GM21447 (cell line): ENCODE data around the gene HOXD9.

ENCODE experiments used
- ATAC-seq: cut with Tn5 transposase; IDR thresholded peaks from one replicate; pipeline ENCODE4 v1.9.1; 2021; ENCODE audit not compliant: unreplicated experiment

The HOXD9 gene

GRCh38 chr2:176124110-176124946 lies 1.8 kb downstream of the HOXD9 start:
- ATAC-seq = no peak

GRCh38 chr2:176124947-176125771 lies 2.6 kb downstream of the HOXD9 start:
- no peak for ATAC-seq

GRCh38 chr2:176125772-176126054 lies 3.2 kb downstream of the HOXD9 start:
- no peak for ATAC-seq

- ATAC-seq = no peak
Measured at GRCh38 chr2:176126929-176127773, 4.6 kb downstream of the HOXD9 start.

- ATAC-seq = no peak
Measured at GRCh38 chr2:176127774-176128072, 5.2 kb downstream of the HOXD9 start.

- ATAC-seq = no peak
Measured at GRCh38 chr2:176128172-176128981, 5.9 kb downstream of the HOXD9 start.

- no peak for ATAC-seq
Measured at GRCh38 chr2:176128982-176129796, 6.7 kb downstream of the HOXD9 start, which contains the start of gene HOXD8. TSS of gene HOXD8 (plus strand) at chr2:176129705. CDS start at chr2:176130367, 662 bp downstream.

GRCh38 chr2:176129813-176130146 lies 7.3 kb downstream of the HOXD9 start:
- no peak for ATAC-seq

GRCh38 chr2:176130147-176130956 lies 7.8 kb downstream of the HOXD9 start:
- no peak for ATAC-seq

GRCh38 chr2:176130957-176131847 lies 8.7 kb downstream of the HOXD9 start:
- no peak for ATAC-seq

- ATAC-seq = no peak
Measured at GRCh38 chr2:176131848-176132158, 9.3 kb downstream of the HOXD9 start.

- ATAC-seq = no peak
Measured at GRCh38 chr2:176132205-176133171, 10.0 kb downstream of the HOXD9 start.

- ATAC-seq = no peak
Measured at GRCh38 chr2:176133389-176133788, 10.9 kb downstream of the HOXD9 start.

- ATAC-seq = no peak
Measured at GRCh38 chr2:176134035-176134434, 11.5 kb downstream of the HOXD9 start.

- no peak for ATAC-seq
Measured at GRCh38 chr2:176135035-176135440, 12.5 kb downstream of the HOXD9 start.

- ATAC-seq = no peak
Measured at GRCh38 chr2:176136374-176137251, 14.1 kb downstream of the HOXD9 start.
